PFSK-1 (cell line): ENCODE measurements around the gene NOL11.

Experiments used
- FOXP2 ChIP-seq: optimal IDR thresholded peaks from 2 replicates; pipeline ENCODE3; 2011; ENCODE audit warnings: borderline replicate concordance, control low read depth, inconsistent platforms; ENCODE audit not compliant: insufficient read depth; ENCODE audit errors: extremely low read length, extremely low read depth
- POLR2AphosphoS5 ChIP-seq: IDR thresholded peaks from 2 replicates; pipeline ENCODE4 v1.6.1; 2012; ENCODE audit warnings: low read depth, mild to moderate bottlenecking, control low read depth, low read length, moderate library complexity
- SIN3A ChIP-seq: IDR thresholded peaks from 2 replicates; pipeline ENCODE4 v1.6.1; 2012; ENCODE audit warnings: mild to moderate bottlenecking, low read length, moderate library complexity, borderline replicate concordance; ENCODE audit not compliant: insufficient read depth
- TAF1 ChIP-seq: IDR thresholded peaks from 2 replicates; pipeline ENCODE4 v1.6.1; 2012; ENCODE audit warnings: low read length, control low read depth, borderline replicate concordance; ENCODE audit not compliant: insufficient read depth
- TF ChIP-seq, protein P1 (sequence below), 2 experiments: IDR thresholded peaks; 2 replicates each; pipeline versions ENCODE4 v1.6.1 to v1.8.0; 2011 to 2012; ENCODE audit warnings: low read depth in 2 of 2, low read length in 2 of 2, control low read depth in 1 of 2, inconsistent platforms in 1 of 2, mild to moderate bottlenecking in 1 of 2, moderate library complexity in 1 of 2; ENCODE audit not compliant: insufficient read depth in 1 of 2

DNA sequence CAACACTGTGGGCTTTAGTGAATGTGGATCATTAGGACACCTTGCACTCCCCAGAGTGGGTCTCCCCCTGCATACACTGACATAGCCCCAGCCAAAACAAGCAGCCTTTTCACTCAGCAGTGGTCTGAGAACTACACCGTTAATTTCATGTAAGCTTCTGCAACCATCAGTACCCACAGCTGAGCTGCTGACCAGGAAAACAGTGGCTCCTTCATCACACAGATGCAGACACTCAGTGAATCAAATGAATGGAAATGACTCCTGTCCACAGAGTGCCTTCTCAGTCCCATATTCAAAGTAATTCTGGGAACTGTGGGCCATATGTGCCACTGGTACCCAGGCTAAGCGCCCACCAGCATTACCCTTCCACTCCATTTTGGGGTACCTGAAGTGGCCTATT lies 39.3 kb upstream of the NOL11 start:
- no peak for TF ChIP-seq SIN3A
- TF ChIP-seq, protein P1, sequence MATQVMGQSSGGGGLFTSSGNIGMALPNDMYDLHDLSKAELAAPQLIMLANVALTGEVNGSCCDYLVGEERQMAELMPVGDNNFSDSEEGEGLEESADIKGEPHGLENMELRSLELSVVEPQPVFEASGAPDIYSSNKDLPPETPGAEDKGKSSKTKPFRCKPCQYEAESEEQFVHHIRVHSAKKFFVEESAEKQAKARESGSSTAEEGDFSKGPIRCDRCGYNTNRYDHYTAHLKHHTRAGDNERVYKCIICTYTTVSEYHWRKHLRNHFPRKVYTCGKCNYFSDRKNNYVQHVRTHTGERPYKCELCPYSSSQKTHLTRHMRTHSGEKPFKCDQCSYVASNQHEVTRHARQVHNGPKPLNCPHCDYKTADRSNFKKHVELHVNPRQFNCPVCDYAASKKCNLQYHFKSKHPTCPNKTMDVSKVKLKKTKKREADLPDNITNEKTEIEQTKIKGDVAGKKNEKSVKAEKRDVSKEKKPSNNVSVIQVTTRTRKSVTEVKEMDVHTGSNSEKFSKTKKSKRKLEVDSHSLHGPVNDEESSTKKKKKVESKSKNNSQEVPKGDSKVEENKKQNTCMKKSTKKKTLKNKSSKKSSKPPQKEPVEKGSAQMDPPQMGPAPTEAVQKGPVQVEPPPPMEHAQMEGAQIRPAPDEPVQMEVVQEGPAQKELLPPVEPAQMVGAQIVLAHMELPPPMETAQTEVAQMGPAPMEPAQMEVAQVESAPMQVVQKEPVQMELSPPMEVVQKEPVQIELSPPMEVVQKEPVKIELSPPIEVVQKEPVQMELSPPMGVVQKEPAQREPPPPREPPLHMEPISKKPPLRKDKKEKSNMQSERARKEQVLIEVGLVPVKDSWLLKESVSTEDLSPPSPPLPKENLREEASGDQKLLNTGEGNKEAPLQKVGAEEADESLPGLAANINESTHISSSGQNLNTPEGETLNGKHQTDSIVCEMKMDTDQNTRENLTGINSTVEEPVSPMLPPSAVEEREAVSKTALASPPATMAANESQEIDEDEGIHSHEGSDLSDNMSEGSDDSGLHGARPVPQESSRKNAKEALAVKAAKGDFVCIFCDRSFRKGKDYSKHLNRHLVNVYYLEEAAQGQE (IDR thresholded peaks at IDR 0.05; ENCODE audit: insufficient read depth in 1 of 2, low read depth in 2 of 2, low read length in 2 of 2) = no peak
- TF ChIP-seq TAF1 = no peak
- TF ChIP-seq POLR2AphosphoS5 = no peak
- TF ChIP-seq FOXP2 = no peak
